NCI-H524 treated with DMSO at 0.1 percent for 48 hours (cell line): ENCODE data around the gene ALG12.
A peak's percentile ranks its signal among the peaks of the same experiment; 100 is the strongest.
"Not testable (repeated sequence)": the region's sequence is repeated elsewhere in the genome, so short reads cannot be mapped to it uniquely, and the experiment has no call there.

Source experiments
- DNase-seq: peaks from one replicate; lab custom pipeline; 2025; lab: John Stamatoyannopoulos, UW

Gene ALG12

GRCh38 chr22:49867303-49868265, 50.7 kb downstream of the ALG12 start:
- DNase-seq, result no peak

GRCh38 chr22:49866646-49867045, 51.6 kb downstream of the ALG12 start:
- DNase-seq, result no peak

DNA sequence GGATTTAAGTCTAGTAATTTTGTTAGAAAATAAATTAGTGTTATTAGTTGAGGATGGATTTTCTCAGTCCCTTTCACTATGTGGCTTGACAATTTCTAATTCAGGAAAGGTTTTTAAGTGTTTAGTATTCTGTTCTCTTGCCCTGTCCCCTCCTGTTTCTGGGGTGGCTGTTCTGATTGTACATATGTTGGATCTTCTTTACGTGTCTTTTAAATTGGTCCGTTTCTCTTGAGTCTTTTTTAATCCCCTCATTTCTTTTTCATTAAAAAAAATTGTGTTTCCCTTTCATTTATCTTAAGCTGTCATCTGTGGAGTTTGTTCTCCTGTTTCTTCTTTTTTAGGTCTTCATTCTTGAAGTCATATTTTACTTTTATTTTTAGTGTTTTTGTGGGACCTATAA, 52.1 kb downstream of the ALG12 start:
- no peak for DNase-seq

- DNase-seq, result no peak
Observed at GRCh38 chr22:49865156-49865555, 53.1 kb downstream of the ALG12 start.

GRCh38 chr22:49863931-49864330, 54.3 kb downstream of the ALG12 start:
- DNase-seq, result no peak

GRCh38 chr22:49862496-49862776, 55.8 kb downstream of the ALG12 start:
- DNase-seq, result no peak

GRCh38 chr22:49861642-49862495, 56.4 kb downstream of the ALG12 start:
- DNase-seq, result no peak

DNA sequence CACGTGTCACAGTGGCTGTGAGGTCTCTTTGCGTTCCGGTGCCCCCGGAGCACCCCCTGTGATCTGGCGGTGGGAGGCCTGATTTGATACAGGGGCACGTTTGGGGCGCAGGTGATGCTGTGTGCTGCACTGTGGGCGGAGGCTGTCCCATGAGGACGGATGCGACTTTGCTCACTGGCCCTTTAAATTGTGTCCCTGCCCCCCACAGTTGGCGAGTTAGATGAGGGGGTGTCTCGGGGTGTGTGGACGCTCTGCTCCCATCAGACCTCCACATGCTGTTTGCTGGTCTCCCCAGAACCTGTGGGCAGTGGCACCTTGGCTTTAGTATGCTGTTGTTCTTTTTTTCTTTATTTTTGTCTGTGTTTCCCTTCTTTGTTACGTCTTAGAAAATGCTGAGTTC, 59.4 kb downstream of the ALG12 start:
- no peak for DNase-seq

DNA sequence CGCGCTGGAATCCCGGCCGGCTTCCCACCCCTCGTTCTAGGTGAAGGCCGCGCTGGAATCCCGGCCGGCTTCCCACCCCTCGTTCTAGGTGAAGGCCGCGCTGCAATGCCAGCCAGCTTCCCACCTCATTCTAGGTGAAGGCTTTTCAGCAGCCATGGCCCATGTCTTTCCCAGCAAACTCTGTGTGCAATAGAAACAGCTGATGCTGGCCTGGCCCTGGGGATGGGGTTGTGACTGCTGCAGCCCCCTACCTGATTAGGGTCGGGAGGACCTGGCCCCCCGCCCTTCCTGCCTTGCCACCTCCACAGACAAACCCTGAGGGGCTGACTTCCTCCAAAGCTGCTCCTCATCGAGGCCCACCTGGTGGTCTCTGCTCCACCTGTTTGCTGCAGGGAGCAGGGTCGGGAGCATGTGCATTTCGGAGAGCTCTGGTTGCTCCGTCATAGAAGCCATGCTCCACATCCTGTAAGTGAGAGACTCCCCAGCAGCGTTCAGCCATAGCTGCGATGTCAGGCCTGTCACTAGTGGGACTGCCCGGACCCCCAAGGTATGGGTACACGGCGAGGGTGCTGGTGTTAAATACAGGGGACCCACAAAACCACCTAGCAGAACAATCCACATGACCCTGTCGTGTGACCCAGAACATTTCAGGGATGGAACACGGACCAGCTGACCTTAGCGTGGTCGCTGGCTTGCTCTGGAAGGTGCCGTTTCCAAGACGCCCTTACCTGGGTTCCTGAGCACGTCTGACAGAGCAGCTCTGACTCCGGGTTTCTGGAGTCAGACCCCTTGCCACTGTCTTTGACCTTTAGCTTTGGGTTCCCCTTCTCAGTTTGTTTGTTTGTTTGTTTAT, 61.2 kb downstream of the ALG12 start:
- DNase-seq, result no peak

GRCh38 chr22:49856343-49856742, 61.9 kb downstream of the ALG12 start:
- no peak for DNase-seq

DNA sequence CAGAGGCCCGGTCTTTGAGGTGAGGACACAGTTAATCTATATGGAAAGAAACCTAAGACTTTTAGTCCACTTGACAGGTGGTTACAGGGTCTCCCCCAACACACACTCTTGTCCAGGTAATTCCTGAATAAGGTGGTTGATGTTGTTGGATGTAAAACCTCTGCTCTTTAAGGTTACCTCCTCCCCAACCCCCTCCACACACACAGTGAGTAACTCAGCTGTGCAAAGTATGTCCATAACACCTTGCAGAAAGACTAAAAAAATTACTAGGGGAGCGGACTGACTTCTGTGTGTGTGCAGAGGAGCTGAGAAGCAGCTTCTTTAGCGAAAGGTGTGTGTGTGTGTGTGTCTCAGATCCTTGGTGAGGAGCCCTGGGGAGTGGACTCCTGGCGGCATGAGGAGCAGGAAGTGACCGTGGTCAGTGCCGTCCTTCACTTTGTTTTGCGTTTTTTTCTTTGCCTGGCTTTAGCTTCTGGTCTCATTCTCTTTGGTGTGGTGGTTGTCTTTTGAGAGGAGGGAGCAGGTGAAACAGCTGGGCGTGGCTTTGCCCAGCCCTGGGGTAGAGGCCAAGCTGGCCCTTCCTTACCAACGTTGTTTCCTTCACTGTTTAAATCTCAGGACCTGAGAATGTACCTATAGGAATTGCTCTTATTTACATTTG, 62.9 kb downstream of the ALG12 start:
- DNase-seq, result no peak

DNA sequence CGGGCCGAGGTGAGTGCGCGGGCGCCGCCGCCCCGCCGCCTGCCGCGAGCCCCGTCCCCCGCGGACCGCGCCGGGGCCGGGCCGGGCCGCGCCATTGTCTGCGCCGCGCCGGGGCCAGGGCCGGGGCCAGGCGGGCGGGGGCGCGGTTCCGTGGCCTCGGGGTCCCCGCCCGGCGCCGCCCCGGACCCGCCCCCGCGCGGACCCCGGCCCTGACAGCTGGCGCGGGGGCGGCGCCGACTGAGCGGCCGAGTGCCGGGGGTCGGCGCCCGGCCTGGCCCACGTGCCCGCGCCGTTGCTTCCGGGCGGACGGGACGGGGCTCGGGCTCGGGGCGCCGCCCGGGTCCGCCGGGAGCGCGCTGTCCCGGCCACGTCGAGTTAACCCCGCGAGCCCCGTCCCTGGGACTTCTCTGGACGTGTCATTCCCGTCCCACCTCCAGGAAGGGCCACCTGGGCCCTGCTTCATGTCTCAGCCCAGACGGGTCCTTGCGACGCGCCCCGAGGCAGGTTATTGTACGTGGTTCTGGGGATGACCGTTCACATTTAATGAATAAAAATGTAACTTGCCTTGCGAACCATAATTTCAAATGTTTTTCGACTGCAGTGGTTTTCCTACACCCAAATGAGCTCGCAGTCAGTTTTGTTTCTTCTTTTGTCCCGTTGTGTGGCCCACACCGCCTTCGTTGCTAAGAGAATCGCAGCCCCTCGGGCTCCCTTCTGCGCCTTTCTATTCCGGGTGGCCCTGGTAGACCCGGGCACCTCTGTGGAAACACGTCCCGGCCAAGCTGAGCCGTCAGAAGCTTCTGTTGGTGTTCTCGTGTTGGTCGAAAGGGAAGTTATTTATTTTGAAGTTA, 64.0 kb downstream of the ALG12 start:
- no peak for DNase-seq

DNA sequence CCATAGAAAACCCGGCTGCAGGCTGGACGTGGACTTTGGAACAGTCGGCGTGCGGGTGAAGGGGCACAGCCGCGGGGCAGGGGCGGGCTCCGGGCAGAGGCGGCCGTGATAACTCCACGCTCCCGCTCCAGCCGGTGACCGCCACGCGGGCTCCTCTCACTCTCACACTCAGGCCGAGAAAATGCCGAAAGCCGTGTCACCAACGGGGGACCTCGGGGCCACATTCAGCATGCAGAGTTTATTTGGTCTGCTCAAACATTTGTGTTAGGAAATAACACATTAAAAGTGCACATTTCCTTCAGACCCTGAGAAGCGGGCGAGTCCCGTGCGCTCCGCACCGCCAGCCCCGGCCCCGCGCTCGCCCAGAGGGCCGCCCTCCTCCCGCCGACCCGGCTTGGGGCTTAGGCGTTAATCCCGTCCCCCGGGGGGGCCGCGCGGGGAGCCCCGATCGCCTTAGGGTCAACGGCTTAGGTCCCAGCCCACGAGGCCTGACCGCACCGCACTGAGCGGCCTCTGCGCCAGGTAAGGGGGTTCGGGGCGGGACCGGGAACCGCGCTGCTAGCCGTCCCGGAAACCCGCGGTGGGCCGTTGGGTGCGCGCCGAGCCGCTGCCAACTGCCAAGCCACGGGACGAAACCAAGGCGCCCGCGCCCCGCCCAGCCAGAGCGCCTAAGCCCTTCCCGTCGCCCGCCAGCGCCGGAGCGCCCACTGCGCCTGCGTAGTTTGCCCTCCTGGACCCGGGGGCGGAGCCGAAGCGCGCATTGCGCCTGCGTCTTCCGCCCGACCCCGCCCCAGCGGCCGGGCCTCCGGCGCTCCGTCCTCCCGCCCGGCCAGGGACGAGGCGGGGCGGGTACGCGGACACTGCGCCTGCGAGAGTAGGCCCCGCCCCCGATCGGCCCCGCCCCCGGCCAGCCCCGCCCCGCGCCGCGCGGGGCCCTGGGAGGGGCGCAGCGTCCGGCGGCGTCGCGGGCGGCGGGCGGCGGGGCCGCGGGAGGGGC, 65.0 kb downstream of the ALG12 start, which contains the start of gene ZBED4:
ZBED4 (plus strand) TSS at position 947 of the 997 bp plus-strand sequence. CDS start 29,819 bp downstream, outside the sequence.
- peak; percentile 71 for DNase-seq

DNA sequence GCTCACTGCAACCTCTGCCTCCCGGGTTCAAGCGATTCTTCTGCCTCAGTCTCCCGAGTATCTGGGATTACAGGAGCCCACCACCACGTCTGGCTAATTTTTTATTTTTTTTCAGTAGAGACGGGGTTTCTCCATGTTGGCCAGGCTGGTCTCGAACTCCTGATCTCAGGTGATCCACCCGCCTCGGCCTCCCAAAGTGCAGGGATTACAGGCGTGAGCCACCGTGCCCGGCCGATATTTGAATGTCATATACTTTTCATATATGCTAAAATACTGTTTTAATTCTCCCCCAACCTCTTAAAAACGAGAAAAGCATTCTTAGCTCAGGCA, 65.7 kb downstream of the ALG12 start:
- DNase-seq, result not testable (repeated sequence)

DNA sequence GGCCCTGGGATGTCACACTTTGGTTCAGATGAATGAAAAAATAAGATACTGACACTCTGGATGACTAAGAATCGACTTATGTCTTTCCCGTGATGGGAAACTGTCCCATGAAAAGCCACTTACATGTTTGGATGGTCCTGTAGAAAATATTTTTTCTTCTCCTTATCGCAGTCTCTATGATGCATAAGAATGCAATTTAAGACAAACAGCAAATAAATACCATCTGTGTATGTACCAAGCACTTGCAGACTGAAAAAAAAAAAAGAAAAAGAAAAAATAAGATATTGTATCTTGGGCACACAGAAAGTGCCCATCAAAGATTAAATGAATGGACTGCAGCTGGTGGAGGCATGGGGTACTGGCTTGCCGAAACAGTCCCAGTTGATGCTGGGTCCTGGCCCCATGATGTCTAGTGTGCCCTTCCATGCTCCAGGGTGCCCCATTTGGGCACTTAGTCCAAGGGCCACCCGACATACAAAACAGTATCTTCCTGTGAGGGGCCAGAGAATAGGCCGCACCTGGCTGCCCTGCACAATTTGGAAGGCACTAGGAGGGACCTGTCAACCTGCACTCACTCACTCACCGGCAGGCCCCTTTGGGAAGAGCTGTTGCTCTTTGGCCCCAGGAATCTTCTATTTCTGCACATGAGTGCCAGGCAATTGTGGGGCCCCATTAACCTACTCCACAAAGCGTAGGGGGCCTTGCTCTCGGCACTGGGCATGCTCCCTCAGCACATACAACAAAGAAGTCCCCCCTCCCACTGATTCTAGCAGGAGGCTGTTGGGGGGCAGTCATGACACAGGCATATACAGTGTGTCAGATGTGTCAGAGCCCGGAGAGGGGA, 67.1 kb downstream of the ALG12 start:
- no peak for DNase-seq
